Stimulated activated naive CD8-positive, alpha-beta T cell treated with anti-CD3 and anti-CD28 coated beads, Interleukin-15, Interleukin-2, amounts not matched to agents 100 ng/mL and 50 ng/mL, for 24 hours (primary cell): ENCODE measurements around the gene HOXB4.

Experiments used
- H3K27ac Mint-ChIP-seq: one replicate; pipeline ENCODE4 v1.8.0; 2021; ENCODE audit warnings: mild to moderate bottlenecking, mixed read lengths
- H3K27me3 Mint-ChIP-seq: one replicate; pipeline ENCODE4 v1.8.0; 2021; ENCODE audit warnings: mixed read lengths
- H3K36me3 Mint-ChIP-seq: one replicate; pipeline ENCODE4 v1.8.0; 2021; ENCODE audit warnings: low read depth, mixed read lengths
- H3K4me1 Mint-ChIP-seq: one replicate; pipeline ENCODE4 v1.8.0; 2021; ENCODE audit warnings: low read depth, mixed read lengths
- H3K4me3 Mint-ChIP-seq: one replicate; pipeline ENCODE4 v1.8.0; 2021; ENCODE audit warnings: mild to moderate bottlenecking, mixed read lengths
- H3K9me3 Mint-ChIP-seq: one replicate; pipeline ENCODE4 v1.8.0; 2021; ENCODE audit warnings: mixed read lengths

Gene HOXB4

DNA sequence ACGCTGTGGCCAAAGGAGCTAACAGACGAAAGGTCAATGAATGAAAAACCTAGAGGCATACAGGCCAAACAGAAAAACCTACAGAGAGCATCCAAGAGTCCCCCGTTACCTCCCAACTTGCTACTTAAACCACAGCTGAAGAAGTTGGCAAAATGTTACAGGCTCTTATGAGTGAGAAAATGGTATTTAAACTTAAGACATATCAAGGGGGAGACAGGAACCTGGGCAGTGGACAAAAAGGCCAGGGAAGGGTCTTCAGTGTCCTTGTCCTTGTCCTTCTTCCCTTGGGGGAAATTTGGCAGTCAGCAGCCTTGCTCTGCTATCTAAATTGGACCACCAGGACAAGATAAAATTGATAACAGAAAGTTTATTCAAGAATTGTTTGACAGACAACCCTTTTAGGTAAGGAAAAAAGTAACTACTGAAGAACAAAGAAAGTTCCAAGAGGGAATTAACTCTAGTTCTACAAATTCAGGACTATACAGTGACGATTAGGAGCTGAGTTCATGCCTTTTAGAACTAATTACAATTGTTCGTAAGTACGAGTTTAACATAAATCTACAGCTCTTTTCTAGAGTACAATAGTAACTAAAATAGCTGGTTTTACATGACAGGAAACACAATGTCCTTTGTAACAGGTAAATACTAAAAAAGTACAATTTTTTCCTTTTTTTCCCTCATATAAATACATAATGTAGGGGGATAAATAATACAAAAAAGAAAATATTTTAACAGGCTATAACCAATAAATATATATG is 29.4 kb downstream of the HOXB4 start:
- no peaks in the 10 kb centered on the region for H3K36me3 Mint-ChIP-seq
- peaks cover 6% of the 10 kb centered on the region for H3K27me3 Mint-ChIP-seq
- no peak overlapping the region for H3K27ac Mint-ChIP-seq
- H3K4me1 Mint-ChIP-seq, result peaks cover 40% of the 10 kb centered on the region
- H3K9me3 Mint-ChIP-seq, result no peaks in the 10 kb centered on the region
- peak overlapping the region; percentile 66 for H3K4me3 Mint-ChIP-seq

DNA sequence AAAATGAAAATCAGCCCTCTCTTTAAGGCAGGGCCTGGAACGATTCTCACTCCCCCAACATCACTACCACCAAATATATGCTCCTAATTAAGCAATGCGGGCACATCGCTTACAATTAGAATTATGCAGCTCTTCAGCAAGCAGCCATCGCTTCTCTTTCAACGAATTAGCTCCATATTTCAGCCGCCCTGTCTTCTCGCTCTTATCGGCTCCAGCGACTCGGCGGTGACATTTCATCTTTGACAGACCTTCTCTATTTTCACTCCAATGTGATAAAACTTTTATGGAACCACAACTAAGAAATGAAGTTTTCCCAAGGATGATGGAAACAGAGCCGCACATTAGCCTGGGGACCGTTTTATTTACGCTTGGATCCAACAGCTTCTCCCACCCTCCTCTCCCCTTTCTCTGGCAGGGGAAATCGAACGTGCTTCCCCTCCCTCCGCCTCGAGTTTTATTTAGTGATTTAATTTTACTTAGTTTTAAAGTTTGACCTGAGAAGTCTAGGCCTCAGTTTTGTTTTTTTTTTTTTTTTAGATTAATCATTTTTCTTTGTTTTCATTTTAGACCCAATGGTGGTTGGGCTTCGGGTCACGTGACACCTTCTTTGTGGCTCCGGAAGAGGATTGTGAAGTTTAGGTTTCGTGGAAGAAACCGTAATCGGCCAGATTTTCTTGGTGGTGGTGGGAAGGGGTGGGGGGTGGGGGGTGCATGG is 30.2 kb downstream of the HOXB4 start:
- H3K36me3 Mint-ChIP-seq, result no peaks in the 10 kb centered on the region
- H3K4me3 Mint-ChIP-seq, result peak overlapping the region; percentile 66
- H3K9me3 Mint-ChIP-seq, result no peaks in the 10 kb centered on the region
- peaks cover 6% of the 10 kb centered on the region for H3K27me3 Mint-ChIP-seq
- H3K27ac Mint-ChIP-seq, result peak overlapping the region; percentile 74
- peaks cover 41% of the 10 kb centered on the region for H3K4me1 Mint-ChIP-seq

- Mint-ChIP-seq H3K27me3 (peaks cover 11% of the 10 kb centered on the region), H3K27ac (peak overlapping the region; percentile 74), H3K9me3 (no peaks in the 10 kb centered on the region), H3K36me3 (peaks cover 3% of the 10 kb centered on the region), H3K4me3 (peak overlapping the region; percentile 66), H3K4me1 (peaks cover 47% of the 10 kb centered on the region)
These were observed 31.0 kb downstream of the HOXB4 start for GRCh38 chr17:48546924-48547807.

DNA sequence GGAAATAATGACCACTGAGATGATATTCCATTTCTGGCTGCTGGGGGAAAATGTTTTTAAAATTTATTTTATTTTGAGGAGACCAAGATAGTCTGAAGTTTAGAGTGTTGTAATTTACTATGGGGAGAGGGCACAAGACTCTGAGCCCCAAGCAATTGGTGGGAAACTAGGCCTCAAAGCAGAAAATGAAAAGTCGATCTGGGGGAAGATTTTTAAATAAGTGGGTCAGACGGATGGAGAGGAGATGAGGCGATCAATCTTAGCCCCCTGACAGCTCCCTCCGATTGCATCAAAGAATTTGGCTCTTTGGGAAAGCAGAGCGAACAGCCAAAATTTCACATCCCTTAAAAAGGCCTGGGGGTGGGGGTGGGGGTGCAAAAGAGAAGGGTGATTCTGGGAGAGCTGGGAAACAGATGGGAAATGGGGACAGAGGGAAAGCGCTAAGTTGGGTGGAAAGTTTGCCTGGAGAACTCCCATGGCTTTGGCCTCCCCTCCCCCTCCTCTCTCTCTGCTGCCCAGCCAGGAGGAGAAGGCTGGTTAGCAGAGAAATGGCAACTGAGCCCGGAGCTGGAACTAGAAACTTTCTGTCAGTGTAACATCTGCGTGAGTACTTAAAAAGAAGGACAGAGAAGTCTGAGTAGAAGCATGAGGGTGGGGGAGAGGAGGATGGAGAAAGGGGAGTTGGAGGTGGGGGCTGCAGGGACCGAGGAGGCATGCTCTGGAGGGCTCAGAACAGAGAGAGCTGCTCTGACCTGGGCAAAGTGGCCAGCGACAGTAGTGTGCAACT is 31.8 kb downstream of the HOXB4 start:
- Mint-ChIP-seq H3K27ac (peak overlapping the region; percentile 71), H3K9me3 (no peaks in the 10 kb centered on the region), H3K27me3 (peaks cover 12% of the 10 kb centered on the region), H3K36me3 (peaks cover 3% of the 10 kb centered on the region), H3K4me3 (peak overlapping the region; percentile 51), H3K4me1 (peaks cover 53% of the 10 kb centered on the region)

GRCh38 chr17:48545539-48545938 is 32.6 kb downstream of the HOXB4 start:
- Mint-ChIP-seq H3K4me1 (peaks cover 58% of the 10 kb centered on the region), H3K27ac (peak overlapping the region; percentile 78), H3K4me3 (peak overlapping the region; percentile 88), H3K36me3 (peaks cover 3% of the 10 kb centered on the region), H3K9me3 (no peaks in the 10 kb centered on the region), H3K27me3 (peaks cover 12% of the 10 kb centered on the region)

DNA sequence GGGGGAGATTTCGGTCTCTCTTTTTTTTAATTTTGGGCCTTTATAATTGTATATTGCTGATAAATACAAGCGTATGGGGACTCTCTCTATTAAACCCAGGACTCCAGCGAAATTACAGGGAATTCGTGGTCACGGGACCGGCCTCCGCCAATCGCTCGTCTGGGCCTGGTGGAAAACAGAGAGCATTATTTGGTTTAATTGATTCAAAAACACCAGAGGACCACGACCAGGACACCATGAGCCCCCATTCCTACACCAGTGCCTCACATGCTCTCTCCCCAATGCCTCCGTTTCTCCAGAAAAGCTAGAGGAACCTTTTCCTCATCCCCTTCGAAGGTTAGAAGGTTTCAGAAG is 33.2 kb downstream of the HOXB4 start, which contains the start of gene HOXB2:
TSS of gene HOXB2 (minus strand) at position 88 of the 354 bp plus-strand sequence. CDS start 198 bp downstream, outside the sequence.
- Mint-ChIP-seq H3K36me3 (peaks cover 3% of the 10 kb centered on the region), H3K4me1 (peaks cover 58% of the 10 kb centered on the region), H3K9me3 (no peaks in the 10 kb centered on the region), H3K27me3 (peaks cover 12% of the 10 kb centered on the region), H3K27ac (peak within 1 kb of the TSS; percentile 78), H3K4me3 (peak within 1 kb of the TSS; percentile 88)

DNA sequence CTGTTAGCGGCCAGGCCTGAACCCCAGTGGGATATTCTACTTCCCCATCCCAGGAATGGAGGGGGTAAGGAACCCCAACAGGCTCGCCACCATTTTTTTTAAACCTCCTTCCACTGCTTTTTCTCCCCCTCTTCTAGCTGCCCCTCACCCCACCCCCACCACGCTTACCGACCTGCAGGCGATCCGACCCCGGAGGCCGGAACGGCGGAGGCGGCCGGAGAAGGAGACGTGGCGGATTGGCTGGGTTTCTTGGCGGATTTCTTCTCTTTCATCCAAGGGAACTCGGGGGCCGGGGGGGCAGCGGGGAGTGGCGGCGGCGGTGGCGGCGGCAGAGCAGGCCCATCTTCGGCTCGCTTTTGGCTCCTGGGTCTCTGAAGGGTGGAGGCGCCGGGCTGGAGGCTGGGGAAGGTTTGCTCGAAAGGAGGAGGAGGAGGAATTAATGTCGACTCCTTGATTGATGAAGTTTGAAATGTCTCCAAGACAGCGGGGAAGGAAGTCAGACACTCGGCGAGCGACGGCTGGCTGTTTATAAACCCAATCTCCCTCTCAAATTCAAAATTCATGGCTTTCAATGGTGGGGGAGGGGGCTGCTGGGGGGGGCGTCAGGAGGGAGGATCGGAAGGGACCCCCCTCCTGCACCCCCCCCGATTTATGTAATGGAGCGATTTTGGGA is 33.7 kb downstream of the HOXB4 start:
- Mint-ChIP-seq H3K9me3 (no peaks in the 10 kb centered on the region), H3K36me3 (peaks cover 3% of the 10 kb centered on the region), H3K4me1 (peaks cover 58% of the 10 kb centered on the region), H3K4me3 (peak overlapping the region; percentile 88), H3K27me3 (peaks cover 12% of the 10 kb centered on the region), H3K27ac (peak overlapping the region; percentile 78)

DNA sequence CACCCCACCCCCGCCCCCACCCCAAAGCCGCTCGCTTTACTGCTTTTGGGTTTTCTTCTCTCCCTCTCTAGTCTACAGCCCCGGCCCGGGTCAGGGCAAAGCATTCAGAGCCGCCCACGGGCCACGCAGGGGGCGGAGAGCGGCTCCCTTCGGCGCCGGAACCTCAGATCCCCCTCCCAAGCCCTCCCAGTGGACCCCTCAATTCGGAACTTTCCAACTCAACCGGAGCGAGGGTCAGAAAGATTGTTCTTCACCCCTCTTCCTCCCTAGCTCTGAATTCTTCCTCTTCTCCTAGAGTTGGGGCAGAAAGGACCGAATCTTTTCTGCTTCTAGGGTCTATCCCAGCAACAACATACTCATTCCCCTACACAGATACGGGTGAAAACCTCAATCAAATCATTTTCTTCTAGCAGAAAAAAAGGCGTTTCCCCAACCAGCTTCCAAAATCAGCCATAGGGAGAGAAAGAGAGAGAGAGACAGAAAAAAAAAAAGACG is 34.2 kb downstream of the HOXB4 start:
- H3K4me1 Mint-ChIP-seq, result peaks cover 58% of the 10 kb centered on the region
- peaks cover 12% of the 10 kb centered on the region for H3K27me3 Mint-ChIP-seq
- H3K4me3 Mint-ChIP-seq, result peak overlapping the region; percentile 88
- H3K36me3 Mint-ChIP-seq, result peaks cover 3% of the 10 kb centered on the region
- H3K27ac Mint-ChIP-seq, result peak overlapping the region; percentile 82
- H3K9me3 Mint-ChIP-seq, result no peaks in the 10 kb centered on the region

GRCh38 chr17:48543107-48543853 is 34.9 kb downstream of the HOXB4 start:
- H3K27me3 Mint-ChIP-seq, result peaks cover 12% of the 10 kb centered on the region

GRCh38 chr17:48542698-48543106 is 35.4 kb downstream of the HOXB4 start:
- Mint-ChIP-seq H3K9me3 (no peaks in the 10 kb centered on the region), H3K27me3 (peaks cover 12% of the 10 kb centered on the region), H3K36me3 (peaks cover 3% of the 10 kb centered on the region), H3K4me3 (peak overlapping the region; percentile 97), H3K4me1 (peaks cover 48% of the 10 kb centered on the region), H3K27ac (peak overlapping the region; percentile 90)

More at GRCh38 chr17:48543107-48543853, 34.9 kb downstream of the HOXB4 start:
- Mint-ChIP-seq H3K4me3 (peak overlapping the region; percentile 97), H3K9me3 (no peaks in the 10 kb centered on the region), H3K4me1 (peaks cover 54% of the 10 kb centered on the region), H3K36me3 (peaks cover 3% of the 10 kb centered on the region), H3K27ac (peak overlapping the region; percentile 90)

GRCh38 chr17:48542114-48542656 is 36.0 kb downstream of the HOXB4 start:
- Mint-ChIP-seq H3K4me3 (peak overlapping the region; percentile 97), H3K27ac (peak overlapping the region; percentile 98), H3K9me3 (no peaks in the 10 kb centered on the region), H3K4me1 (peaks cover 43% of the 10 kb centered on the region), H3K36me3 (peaks cover 3% of the 10 kb centered on the region), H3K27me3 (peaks cover 12% of the 10 kb centered on the region)

GRCh38 chr17:48541577-48542113 is 36.5 kb downstream of the HOXB4 start:
- Mint-ChIP-seq H3K4me1 (peaks cover 39% of the 10 kb centered on the region), H3K9me3 (no peaks in the 10 kb centered on the region), H3K36me3 (peaks cover 3% of the 10 kb centered on the region), H3K27ac (peak overlapping the region; percentile 98), H3K27me3 (peaks cover 13% of the 10 kb centered on the region), H3K4me3 (peak overlapping the region; percentile 97)
